ENCODE data around the gene GCKR.
"Not testable (repeated sequence)": the region's sequence is repeated elsewhere in the genome, so short reads cannot be mapped to it uniquely, and the experiment has no call there.

Gene GCKR

DNA sequence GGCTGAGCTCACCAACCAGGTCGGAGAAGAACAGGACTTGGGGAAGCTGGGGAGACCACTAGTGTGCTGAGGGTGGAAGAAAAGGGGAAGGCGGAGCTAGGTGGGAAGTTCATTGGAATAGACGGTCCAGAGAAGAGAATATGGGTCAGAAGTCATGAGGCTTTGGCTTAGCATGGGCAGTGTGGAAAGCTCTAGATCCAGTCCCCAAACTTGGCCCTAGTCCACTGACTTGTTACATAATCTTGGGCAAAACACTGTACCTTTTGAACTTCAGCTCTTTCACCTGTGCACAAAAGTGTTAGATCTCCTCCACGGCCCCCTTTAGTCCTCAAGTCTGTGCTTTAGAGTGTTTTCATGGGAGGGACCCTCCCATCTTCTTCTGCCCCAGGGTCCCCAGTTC lies 10.7 kb downstream of the GCKR start:
- no peak for DNase-seq (ENCODE audit: low spot score)

DNA sequence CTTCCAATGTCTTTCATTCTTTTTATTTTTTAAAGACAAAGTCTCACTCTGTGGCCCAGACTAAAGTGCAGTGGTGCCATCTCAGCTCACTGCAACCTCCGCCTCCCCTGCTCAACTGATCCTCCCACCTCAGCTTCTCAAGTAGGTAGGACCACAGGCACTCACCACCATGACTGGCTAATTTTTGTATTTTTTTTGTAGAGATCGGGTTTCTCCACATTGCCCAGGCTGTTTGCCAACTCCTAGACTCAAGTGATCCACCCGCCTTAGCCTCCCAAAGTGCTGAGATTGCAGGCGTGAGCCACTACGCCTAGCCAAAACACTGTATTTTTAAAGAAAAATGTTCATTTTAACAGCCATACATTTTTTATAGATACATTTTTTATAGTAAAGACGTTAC lies 12.7 kb downstream of the GCKR start:
- no peak for DNase-seq (ENCODE audit: low spot score)

DNA sequence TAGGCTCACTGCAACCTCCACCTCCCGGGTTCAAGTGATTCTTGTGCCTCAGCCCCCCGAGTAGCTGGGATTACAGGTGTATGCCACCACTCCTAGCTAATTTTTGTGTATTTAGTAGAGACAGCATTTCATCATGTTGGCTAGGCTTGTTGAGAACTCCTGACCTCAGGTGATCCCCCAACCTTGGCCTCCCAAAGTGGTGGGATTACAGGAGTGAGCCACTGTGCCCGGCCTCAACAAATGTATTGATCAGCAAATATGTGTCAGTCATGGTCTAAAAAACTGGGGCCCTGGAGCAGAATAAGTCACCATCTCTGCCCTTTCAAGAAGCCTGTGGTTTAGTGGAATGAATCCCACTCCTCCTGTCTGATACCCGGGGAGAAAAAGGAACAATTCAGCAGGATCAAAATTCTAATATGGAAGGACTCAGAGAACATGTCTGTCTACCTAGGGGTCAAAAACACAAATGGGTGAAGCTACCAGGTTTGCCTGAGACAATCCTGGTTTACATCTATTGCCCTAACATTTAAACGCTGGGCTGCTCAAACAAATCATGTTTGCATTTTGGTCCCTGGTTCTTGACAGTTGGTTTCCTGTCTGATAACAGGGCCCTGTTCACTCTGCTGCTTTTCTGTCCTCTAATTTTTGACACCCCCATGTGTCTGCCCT lies 21.6 kb downstream of the GCKR start:
- DNase-seq (ENCODE audit: low spot score): no peak

DNA sequence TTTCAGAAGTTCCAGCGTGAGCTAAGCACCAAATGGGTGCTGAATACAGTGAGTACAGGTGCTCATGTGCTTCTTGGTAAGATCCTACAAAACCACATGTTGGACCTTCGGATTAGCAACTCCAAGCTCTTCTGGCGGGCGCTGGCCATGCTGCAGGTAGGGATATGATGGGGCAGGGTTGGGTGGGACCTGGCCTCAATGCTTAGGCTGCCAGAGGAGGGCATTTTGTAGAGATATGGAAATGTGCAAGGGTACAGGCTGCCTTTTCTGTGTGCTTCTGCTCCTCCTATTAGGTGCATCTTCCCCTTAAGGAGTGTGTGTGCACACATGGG lies 22.1 kb downstream of the GCKR start:
- no peak for DNase-seq (ENCODE audit: low spot score)

DNA sequence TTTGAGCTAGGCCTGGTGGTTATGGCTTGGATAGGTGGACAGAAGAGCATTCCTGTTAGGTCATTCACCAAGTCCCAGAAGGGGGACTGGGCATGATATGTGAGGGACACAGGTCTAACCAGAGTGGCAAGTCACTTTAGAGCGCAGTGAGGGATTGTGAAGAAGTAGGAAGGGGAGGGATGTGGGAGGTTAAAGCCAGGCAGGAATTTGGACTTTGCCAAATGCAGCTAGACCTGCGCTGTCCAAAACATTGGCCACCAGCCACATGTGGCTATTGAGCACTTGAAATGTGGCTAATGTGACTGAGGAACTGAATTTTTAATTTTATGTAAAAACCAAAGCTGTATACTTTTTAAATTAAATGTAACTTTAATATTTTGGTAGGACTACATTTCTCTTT lies 23.7 kb downstream of the GCKR start:
- no peak for DNase-seq (ENCODE audit: low spot score)

DNA sequence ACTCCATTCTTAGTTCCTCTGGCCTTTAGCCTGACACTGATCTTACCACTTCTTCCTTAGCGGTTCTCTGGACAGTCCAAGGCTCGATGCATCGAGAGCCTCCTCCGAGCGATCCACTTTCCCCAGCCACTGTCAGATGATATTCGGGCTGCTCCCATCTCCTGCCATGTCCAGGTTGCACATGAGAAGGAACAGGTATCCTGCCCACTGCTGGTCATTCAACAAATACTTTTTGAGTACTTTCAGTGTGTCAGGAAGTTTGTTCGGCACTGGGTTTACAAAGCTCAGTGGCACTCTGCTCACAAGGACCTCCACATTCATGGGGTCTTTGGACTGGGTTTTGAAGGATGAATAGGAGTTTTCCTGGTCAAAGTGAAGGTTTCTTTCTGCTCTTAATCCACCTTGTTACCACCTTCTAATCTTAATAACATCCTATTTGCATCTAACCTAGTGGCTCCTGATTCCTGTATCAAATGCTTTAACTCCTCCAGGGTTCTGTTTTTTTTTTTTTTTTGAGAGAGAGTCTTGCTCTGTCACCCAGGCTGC lies 25.8 kb downstream of the GCKR start:
- DNase-seq (ENCODE audit: low spot score): no peak

DNA sequence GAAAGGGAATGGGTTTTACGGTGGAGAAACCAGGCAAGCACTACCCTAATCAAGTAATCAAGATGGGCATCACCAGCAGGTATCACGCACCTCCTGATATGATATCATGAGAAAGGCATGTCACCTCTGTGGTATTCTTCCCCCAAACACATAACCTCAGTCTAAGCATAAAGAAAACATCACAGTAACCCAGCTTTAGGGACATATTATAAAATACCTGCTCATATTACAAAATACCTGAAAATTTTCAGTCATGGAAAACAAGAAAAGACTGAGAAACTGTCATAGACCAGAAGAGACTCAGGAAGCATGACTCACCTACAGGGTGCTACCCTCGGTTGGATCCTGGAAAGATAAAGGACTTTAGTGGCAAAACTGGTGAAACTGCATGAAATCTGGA lies 30.5 kb downstream of the GCKR start:
- DNase-seq (ENCODE audit: low spot score): no peak

DNA sequence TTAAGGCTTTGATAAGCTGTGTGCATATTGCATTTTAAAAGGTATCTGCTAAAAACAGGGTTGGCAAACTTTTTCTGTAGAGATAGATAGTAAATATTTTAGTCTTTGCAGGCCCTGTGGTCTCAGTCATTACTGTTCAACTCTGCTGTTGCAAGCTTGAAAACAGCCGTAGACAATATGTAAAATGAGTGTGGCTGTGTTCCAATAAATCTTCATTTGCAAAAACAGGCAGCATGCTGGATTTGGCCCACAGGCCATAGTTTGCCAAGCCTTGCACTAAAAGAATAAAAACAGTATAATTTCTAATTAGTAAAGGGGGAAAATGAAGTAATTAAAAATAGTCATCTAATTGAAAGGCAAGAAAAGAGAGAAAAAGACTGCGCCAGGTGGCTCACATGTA lies 35.3 kb downstream of the GCKR start:
- DNase-seq (ENCODE audit: low spot score): no peak

DNA sequence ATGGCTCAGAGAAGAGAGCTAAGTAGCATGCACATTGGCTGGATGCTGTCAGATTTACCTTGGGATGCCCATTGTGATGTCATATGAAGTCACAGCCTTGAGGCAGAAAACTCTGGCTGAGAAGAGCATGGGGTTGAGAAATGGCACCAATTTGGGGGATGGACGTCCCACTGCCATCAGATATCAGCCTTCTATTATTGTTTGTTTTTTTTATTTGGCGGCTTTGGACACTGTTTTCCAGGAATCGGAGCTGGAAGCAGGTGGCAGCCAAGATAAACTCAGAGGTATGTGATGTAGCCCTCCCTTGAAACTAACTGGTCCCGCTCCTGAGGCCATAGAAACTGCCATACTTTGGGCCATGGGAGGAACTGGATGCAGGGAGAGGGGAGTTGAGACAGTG lies 40.6 kb downstream of the GCKR start:
- DNase-seq (ENCODE audit: low spot score): no peak

DNA sequence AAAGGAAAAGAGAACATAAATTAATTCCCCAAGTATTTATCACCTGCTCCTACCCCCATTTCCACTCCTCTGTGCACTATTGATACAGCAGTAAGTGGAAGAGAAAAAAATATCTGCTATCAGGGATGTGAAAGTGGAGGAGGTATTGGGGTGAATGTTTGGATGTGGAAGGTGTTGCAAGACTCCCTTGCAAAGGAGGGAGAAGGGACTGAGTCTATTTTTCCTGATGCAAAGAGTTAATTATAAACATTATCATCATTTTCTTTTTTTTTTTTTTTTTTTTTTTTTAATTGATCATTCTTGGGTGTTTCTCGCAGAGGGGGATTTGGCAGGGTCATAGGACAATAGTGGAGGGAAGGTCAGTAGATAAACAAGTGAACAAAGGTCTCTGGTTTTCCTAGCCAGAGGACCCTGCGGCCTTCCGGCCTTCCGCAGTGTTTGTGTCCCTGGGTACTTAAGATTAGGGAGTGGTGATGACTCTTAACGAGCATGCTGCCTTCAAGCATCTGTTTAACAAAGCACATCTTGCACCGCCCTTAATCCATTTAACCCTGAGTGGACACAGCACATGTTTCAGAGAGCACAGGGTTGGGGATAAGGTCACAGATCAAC lies 42.3 kb downstream of the GCKR start:
- not testable (repeated sequence) for DNase-seq (ENCODE audit: low spot score)

DNA sequence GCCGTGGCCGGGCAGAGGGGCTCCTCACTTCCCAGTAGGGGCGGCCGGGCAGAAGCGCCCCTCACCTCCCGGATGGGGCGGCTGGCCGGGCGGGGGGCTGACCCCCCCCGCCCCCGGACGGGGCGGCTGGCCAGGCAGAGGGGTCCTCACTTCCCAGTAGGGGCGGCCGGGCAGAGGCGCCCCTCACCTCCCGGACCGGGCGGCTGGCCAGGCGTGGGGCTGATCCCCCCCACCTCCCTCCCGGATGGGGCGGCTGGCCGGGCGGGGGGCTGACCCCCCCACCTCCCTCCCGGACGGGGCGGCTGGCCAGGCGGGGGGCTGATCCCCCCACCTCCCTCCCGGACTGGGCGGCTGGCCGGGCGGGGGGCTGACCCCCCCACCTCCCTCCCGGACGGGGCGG lies 43.0 kb downstream of the GCKR start:
- not testable (repeated sequence) for DNase-seq (ENCODE audit: low spot score)

DNA sequence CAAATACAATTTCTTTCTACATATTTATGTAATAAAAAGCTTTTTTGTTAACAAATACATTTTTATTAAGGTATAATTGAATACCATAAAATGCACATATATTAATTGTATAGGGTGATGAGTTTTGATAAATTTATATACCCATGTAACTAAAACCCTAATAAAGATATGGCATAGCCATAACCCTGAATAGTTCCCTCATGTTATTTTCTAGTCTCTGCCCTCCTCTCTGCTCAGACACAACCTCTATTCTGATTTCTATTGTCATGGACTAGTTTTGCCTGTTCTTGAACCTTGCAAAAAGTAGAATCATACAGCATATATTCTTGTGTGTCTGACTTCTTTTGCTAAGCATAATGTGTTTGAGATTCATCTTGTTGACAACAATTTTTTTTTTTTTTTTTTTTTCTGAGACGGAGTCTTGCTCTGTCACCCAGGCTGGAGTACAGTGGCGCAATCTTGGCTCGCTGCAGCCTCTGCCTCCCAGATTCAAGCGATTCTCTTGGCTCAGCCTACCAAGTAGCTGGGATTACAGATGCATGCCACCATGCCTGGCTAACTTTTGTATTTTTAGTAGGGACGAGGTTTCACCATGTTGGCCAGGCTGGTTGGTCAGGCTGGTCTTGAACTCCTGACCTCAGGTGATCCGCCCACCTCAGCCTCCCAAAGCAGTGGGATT lies 47.6 kb downstream of the GCKR start:
- DNase-seq (ENCODE audit: low spot score): no peak

DNA sequence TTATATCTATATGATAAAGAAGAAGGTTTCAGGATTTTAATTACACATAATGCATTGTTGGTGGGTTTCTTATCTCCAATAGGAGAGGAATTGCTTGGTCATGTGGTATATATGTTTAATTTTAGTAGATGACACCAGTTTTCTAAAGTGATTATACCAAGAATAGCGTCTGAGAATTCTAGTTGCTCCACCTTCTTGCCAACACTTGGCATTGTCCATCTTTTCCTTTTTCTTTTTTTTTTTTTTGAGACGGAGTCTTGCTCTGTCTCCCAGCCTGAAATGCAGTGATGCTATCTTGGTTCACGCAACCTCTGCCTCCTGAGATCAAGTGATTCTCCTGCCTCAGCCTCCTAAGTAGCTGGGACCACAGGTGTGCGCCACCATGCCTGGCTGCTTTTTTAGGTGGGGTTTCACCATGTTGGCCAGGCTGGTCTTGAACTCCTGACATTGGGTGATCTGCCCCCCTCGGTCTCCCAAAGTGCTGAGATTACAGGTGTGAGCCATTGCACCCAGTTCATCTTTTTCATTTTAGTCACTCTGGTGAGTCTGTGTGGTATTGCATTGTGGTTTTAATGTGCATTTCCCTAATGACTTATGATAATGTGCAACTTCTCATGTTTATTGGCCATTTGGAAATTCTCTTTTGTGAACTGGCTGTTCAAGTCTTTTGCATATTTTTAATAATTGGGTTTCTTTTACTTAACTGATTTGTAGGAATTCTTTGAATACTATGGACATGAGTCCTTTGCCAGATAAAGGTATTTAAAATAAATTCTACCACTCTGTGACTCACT lies 48.9 kb downstream of the GCKR start:
- no peak for DNase-seq (ENCODE audit: low spot score)

DNA sequence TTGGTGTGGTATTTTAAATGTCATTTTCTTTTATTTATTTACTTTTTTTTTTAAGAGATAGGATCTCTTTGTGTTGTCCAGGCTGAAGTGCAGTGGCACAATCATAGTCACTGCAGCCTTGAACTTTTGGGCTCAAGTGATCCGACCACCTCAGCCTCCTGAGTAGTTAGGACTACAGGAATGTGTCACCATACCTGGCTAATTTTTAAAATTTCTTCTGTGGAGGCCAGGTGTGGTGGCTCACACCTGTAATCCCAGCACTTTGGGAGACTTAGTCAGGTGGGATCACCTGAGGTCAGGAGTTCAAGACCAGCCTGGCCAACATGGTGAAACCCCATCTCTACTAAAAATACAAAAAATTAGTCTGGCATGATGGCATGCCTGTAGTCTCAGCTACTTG lies 52.7 kb downstream of the GCKR start:
- DNase-seq (ENCODE audit: low spot score): no peak

DNA sequence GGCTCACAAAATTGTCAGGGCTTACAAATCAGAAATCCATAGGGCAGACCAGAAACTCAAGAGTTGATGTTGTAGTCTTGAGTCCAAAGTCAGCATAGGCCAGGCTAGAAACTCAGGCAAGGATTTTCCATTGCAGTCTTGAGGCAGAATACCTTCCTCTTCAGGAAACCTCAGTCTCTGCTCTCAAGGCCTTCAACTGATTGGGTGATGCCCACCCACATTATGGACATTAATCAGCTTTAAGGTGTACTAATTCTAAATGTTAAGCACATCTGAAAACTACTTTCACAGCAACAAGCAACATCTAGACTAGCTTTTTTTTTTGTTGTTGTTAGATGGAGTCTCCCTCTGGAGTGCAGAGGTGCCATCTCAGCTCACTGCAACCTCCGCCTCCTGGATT lies 54.9 kb downstream of the GCKR start:
- DNase-seq (ENCODE audit: low spot score): no peak

DNA sequence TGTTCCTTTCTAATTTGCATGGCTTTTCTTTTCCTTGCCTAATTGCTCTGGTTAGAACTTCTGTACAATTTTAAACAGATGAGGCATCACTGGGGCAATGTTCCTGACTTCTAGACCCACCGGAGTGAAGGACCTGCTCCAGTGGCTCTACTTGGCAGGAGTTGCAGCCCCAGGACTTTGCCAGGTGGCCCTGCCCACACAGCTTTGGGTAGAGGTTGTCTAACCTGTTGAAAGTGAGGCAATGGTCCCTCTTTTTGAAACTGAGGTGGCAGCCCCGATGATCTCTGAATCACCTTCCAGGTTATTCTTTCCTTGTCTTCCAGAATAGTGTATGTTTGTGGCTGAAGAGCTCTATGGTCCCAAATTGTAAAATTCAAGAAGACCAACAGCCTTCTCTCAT lies 56.3 kb downstream of the GCKR start:
- no peak for DNase-seq (ENCODE audit: low spot score)

DNA sequence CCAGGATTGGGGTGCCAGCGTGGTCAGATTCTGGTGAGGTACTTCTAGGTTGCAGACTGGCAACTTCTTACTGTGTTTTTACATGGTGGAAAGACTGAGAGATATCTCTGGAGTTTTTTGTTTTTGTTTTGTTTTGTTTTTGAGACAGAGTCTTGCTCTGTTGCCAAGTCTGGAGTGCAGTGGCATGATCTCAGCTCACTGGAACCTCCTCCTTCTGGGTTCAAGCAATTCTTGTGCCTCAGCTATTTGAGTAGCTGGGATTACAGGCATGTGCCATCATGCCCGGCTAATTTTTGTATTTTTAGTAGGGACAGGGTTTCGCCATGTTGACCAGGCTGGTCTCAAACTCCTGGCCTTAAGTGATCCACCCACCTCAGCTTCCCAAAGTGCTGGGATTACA lies 57.8 kb downstream of the GCKR start:
- not testable (repeated sequence) for DNase-seq (ENCODE audit: low spot score)

DNA sequence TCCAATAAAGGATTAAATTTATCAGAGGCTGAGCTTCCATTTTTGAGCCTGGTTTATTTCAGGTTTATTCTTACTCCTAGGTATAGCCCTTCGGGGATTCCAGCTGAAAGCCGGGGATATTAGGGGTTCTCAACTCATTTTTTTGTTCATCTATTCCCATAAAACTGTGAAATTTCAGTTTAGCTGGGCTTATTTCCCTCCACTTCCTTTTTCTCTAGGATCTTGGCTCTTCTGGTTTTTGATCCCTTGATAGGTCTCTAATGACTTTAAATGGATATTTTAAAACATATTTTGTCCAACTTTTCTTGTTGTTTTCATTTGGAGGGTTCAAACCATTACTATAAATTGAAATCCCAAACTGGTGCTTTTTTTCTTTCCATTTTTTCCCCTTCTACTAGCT lies 62.6 kb downstream of the GCKR start:
- no peak for DNase-seq (ENCODE audit: low spot score)

DNA sequence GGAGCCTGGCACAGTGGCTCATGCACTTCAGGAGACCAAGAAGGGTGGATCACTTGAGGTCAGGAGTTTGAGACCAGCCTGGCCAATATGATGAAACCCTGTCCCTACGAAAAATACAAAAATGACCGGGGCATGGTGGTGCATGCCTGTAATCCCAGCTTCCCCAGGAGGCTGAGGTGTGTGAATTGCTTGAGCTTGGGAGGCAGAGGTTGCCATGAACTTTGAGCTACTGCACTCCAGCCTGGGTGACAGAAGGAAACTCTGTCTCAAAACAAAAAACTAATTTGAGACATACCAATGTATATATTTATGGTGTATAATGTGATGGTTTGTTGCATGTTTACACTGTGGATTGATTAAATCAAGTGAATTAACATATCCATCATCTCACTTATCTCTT lies 64.4 kb downstream of the GCKR start:
- no peak for DNase-seq (ENCODE audit: low spot score)

DNA sequence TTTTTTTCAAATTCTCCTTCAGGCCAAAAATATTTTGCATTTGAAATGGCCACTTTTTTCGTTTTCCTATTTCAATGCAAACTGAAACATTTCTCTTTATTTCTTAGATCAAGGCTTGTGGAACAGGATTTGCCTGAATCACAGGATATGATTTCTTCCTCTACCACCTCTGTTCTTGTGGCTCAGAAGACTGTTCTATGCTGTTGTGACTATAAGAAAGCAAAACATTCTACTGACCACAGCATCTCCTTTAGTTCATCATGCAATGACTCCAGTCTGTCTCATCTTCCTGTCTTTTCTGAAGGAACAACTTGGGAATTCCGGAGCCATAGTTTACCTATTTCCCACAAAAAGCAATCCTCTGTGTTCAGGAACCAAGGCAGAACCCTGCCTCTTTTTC lies 70.0 kb downstream of the GCKR start:
- DNase-seq (ENCODE audit: low spot score): no peak

DNA sequence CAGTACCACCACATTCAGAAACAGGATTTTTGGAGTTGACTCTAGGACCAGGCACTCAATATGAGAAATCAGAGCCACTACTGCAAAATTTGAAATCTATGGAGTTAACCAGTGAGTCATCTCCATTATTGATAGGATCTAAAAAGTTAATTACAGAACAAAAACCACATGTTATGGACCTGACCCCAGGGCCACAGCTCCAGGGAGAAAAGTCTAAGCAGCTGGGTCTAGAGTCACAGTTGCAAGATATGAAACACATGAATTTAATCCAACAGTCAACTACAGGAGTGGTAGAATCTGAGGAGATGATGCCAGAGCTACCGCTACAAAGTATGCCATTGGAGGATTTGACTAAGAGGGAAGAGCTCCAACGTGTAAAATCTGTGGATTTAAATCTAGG lies 72.8 kb downstream of the GCKR start:
- DNase-seq (ENCODE audit: low spot score): no peak

DNA sequence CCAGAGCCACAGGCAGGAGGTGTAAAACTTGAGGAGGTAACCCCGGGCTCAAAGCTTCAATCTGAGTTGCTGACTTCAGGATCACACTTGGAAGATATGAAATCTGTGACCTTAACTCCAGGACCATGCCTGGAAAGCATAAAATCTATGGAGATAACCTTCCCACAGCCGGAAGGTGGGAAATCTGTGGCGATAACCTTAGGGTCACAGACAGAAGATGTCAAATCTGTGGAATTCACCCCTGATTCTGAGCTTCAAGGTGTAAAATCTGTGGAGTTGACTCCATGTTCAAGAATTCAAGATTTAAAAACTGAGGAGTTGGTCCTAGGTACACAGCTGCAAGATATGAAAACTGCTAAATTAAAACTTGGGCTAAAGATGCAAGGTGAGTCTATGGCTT lies 74.6 kb downstream of the GCKR start:
- no peak for DNase-seq (ENCODE audit: low spot score)

DNA sequence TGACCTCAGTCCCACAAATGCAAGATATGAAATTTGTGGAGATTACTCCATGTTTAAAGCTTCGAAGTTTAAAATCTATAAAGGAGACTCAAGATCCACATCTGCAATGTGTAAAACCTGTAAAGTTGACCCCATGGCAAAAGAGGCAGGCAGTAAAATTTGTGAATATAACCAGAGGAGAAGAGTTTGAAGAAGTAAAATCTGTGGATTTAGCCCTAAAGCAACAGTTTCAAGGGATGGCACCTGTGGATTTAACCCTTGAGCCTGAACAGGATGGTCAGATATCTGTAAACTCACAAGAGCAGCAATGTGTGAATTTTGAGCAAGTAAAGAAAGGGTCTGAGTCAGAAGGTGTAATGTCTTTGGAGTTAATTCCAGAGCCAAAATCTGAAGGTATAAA lies 75.0 kb downstream of the GCKR start:
- DNase-seq (ENCODE audit: low spot score): no peak

Measured in germinal center (tissue), 1 donor.